ENCODE measurements around the gene MRPL43.

- no peak for TF ChIP-seq CTCF (IDR thresholded peaks at IDR 0.05; ENCODE audit: borderline replicate concordance, extremely low read depth, low read length, poor library complexity, severe bottlenecking)
- TF ChIP-seq EZH2 (IDR thresholded peaks at IDR 0.05; ENCODE audit: borderline replicate concordance, low read depth, low read length, severe bottlenecking): no peak
Observed at GRCh38 chr10:100945754-100946153, 41.5 kb downstream of the MRPL43 start.
